HG03469 (cell line): ENCODE results near the gene KCNB1.

Experiments
- ATAC-seq: cut with Tn5 transposase; IDR thresholded peaks from one replicate; pipeline ENCODE4 v1.9.1; 2021; ENCODE audit warnings: mild to moderate bottlenecking, moderate library complexity, moderate number of reproducible peaks; ENCODE audit not compliant: unreplicated experiment

Gene KCNB1

DNA sequence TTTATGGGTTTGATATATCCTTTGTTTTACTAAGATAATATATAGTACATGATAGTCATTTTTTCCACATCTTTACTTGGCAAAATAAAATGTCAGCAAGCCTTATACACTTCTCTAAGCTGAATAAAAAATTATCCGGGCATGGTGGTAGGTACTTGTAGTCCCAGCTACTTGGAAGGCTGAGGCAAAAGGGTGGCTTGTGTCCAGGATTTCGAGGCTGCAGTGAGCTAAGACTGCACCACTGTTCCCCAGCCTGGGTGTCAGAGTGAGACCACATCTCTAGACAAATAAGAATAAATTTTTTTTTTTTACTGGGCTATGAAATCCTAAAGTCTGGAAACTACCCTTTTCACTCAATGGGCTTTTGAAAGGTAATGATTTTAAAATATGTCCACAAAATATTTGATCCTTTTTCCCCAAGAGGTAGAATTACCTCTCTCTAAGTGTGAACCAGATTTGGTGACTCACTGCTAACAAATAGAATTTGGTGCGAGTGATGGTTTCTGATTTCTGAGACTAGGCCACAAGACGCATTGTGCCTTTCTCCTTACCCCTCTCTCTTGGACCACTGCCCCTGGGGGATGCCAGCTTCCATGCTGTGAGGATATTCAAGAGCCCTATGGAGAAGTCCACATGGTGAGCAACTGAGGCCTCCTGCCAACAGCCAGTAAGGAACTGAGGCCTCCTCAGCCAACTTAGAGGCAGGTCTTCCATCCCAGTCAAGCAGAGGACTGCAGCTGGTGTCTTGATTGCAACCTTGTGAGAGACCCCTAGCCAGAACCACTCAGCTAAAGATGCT lies 120.4 kb downstream of the KCNB1 start:
- ATAC-seq: no peak

GRCh38 chr20:49360242-49360968 lies 122.1 kb downstream of the KCNB1 start:
- no peak for ATAC-seq

DNA sequence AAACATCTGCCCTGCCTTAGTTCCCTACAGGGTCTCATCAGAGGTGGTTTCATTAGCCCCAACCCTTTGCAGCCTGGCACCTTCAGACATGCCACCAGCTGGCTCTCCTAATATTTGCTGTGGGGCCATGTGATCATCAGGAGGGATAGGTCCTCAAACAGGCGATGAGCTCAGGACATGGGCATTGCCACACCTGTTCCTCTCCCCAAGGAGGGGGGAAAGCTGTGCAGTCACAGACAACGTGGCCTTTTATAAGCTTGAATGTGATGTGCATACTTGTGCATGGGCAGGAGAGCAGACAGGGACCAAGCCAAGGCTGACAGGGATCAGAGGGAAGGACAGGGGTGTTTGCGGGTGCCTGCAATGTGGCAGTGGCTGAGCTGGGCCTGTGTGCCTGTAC lies 125.8 kb downstream of the KCNB1 start:
- no peak for ATAC-seq

GRCh38 chr20:49354673-49355072 lies 127.8 kb downstream of the KCNB1 start:
- ATAC-seq: no peak

- no peak for ATAC-seq
These were observed 129.1 kb downstream of the KCNB1 start for GRCh38 chr20:49353348-49353747.

DNA sequence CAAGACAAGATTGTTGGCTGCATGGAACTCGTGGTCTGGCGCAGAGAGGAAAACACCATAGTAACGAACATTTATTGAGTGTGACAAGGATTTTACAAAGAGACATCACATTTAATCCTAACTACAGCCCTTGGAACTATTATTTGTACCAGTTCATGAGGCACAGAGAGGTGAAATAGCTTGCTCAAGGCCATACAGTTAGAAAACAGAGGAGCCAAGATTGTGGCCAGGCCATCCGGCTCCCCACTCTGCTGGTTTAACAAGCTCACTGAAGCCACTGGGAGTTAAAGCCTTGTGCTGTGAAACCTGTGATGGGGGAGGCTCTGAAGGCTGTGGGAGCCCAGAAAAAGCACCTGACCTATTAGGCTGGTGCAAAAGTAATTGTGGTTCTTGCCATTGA lies 129.7 kb downstream of the KCNB1 start:
- no peak for ATAC-seq

GRCh38 chr20:49351775-49352174 lies 130.7 kb downstream of the KCNB1 start:
- ATAC-seq: no peak

- ATAC-seq: no peak
These were observed 132.7 kb downstream of the KCNB1 start for GRCh38 chr20:49349694-49350252.

DNA sequence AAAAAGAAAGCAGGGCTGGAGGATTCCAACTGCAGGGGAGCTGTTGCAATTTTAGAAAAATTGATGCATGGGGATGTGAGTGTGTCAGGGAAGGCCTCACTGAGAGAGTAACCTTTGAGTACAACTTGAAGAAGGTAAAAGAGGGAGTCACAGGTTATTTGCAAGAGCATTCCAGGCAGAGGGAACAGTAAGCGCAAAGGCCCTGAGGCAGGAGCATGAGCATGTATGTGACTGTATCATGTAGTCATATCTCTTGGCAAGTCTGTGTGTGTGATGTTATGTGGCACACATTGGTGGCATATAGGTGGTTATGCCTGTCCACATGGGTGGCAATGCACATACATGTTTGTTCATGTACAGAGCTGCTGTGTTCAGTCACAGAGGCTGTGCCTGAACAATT lies 133.4 kb downstream of the KCNB1 start:
- ATAC-seq: no peak

GRCh38 chr20:49348563-49348962 lies 133.9 kb downstream of the KCNB1 start:
- ATAC-seq: no peak

DNA sequence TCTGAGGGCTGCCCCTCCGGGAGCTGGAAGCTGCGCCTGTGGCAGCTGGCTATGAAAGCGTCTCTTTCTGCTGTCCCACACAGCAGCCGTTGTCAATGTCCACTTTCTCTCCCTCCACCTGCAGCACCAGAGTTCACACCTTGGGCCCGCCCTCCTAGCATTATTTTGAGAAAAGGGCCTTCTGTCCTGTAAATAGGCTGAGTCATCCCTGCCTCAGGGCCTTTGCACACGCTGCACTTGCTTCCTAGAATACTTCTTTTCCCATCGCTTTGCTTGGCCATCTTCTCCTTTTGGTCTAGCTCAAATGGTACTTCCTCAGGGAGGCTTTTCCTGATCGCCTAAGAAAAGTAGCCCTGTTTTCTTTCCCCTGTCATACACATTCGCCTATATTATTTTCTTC lies 135.3 kb downstream of the KCNB1 start:
- ATAC-seq: no peak

DNA sequence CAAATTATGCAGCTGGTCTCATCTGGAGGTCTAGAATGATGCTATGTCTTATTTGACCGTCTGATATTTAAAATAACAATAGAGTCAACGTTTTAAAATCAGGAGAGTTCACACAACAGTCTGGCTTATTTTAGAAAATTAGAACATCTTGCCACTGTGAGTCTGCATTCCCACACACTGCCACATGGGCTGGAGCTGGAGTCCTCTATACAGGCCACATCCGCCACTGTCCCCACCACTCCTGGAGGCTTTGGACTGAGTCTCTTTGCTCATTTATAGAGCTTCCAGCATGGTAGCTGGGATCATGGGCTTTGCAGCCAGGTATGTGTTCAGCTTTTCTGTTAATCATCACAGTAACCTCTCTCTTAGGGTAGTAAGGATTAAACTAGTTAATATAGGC lies 135.8 kb downstream of the KCNB1 start:
- no peak for ATAC-seq

- ATAC-seq: no peak
These were observed 136.9 kb downstream of the KCNB1 start for GRCh38 chr20:49345524-49345923.

GRCh38 chr20:49344975-49345374 lies 137.5 kb downstream of the KCNB1 start:
- no peak for ATAC-seq

DNA sequence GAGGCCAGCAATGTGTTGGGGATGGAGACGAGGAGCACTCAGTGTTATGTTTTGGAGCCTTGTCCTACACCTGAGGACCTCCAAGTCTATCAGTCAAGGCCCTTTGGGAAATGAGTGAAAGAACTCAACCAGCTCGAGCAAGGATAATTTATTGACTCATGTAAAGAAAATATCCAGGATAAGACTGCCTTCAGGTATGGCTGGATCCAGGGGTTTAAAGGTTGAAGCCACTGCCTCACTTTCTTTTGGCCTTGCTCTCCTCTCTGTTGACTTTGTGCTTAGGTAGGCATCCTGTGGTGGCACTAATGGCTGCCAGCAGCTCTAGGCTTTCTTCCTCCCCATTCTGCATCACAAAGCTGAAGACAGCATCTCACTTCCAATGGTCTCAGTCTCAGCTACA lies 138.3 kb downstream of the KCNB1 start:
- no peak for ATAC-seq

- ATAC-seq: no peak
These were observed 139.2 kb downstream of the KCNB1 start for GRCh38 chr20:49343246-49343645.

- ATAC-seq: no peak
These were observed 142.1 kb downstream of the KCNB1 start for GRCh38 chr20:49340161-49340966.

- ATAC-seq: no peak
These were observed 143.3 kb downstream of the KCNB1 start for GRCh38 chr20:49339123-49339522.

DNA sequence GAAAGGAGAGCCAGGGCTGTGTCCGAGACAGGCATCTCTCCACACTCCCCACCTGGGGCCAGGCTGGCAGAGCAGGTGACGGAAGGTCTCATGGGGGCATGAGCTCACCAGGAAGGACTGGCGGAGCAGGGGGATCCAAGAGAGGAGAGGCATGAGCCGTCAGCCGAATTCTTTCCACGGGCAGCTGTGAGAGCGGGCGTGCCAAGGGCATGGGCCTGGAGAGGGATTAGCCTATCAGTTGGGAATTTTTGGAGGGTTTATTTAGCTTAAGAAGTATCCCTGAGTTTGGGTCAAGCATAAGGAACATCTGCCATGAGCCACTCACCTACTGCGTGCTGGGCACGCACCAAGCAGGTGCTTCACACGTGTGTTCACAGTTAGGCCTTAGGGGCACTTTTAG lies 144.4 kb downstream of the KCNB1 start:
- no peak for ATAC-seq

- ATAC-seq: no peak
These were observed 145.1 kb downstream of the KCNB1 start for GRCh38 chr20:49337357-49337756.

DNA sequence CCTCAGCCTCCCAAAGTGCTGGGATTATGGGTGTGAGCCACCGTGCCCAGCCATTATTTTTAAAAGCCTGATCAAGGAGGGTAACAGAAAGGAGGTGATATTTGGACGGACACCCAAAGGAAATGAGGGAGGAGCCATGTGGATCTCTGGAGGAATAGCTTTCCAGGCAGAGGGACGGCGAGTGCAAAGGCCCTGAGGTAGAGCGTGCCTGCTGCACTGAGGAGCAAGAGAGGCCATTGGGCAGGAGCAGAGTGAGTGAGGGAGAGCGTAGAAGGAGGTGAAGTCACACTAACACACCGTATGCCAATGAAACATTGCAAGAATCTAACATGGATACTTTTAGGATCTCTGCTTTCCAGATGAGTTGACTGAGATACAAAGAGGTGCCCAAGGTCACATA lies 145.7 kb downstream of the KCNB1 start:
- ATAC-seq: no peak
